ENCODE data around the gene FAM177A1.

Gene FAM177A1

DNA sequence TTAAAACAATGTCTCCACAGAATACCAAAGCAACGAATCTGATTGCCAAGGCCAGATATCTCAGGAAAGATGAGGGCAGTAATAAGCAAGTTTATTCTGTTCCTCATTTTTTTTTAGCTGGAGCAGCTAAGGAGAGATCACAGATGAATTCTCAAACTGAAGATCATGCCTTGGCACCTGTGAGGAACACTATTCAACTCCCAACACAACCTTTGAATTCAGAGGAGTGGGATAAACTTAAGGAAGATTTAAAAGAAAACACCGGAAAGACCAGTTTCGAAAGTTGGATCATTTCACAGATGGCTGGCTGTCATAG lies 77.3 kb downstream of the FAM177A1 start:
- DNase-seq (ENCODE audit: low read depth): no peak

DNA sequence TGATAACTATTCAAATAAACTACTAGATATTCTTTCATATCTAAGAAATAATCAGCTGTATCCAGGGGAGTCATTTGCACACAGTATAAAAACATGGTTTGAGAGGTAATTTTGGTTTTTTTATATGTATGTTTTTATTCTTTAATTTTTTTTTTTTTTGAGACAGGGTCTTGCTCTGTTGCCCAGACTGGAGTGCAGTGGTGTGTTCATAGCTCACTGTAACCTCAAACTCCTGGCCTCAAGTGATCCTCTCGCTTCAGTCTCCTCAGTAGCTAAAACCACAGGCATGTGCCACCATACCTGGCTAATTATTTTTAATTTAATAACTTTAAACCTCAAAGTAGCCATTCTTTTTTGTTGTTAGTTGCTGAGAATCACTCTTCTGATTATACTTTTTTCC lies 78.1 kb downstream of the FAM177A1 start:
- no peak for DNase-seq (ENCODE audit: low read depth)

Measured in CMK (cell line).